ENCODE measurements around the gene ALPG. TPM values are rescaled to one million over a fixed set of nuclear protein-coding genes. Genes with fewer than 3 reads are reported as not detected.
"Not testable (repeated sequence)": the region's sequence is repeated elsewhere in the genome, so short reads cannot be mapped to it uniquely, and the experiment has no call there.

Gene ALPG
- total RNA-seq, 6 experiments from 2014 or later = not detected

DNA sequence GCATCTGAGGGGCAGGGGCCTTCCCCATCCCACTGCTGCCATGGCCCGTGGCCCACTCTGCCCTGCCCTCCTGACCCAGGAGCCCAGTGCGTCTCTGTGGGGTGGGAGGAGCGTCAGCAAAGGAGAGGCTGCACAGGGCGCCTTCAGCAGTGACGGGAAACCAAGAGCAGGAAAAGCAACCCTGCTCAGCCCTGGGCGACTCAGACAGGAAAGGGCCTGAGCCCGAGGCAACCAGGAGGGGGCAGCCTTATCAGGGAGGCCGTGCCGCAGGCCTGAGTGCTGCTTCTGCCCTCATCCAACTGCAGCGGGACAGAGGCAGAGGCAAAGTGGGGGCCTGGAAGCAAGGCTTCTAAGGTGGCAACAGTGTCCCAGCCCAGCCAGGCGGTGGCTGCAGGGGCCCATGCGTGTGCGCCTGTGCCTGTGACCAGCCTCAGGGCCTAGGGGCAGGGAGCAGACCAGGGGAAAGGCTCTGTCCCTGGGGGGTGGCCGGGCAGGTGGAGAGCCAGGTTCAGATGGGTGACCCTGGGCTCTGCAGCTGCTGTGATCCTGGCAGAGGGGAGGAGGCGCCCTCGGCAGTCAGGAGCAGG, 26.0 kb downstream of the ALPG start:
- H3K4me1 Mint-ChIP-seq (ENCODE audit: low read depth) = no peaks in the 10 kb centered on the region

DNA sequence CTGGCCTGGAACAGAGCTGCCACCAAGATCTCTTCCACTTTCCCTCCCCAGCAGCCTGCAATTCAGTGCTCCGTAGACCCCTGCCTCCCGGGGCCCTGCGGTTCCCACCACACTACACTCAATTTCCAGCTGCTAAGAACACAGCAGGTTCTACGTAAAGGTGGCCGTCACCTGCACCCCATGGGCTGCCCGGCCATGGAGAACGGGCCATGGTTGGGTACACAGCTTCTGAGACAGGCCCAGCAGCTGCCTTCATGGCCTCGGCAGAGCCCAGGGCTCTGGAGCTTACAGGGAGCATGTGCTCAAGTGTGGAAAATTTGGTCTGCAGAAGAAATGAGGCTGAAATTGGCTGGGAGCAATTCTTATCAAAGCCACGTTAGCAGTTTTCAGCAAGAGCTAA, 27.0 kb downstream of the ALPG start:
- peaks cover 34% of the 10 kb centered on the region for H3K27me3 Mint-ChIP-seq (ENCODE audit: insufficient read depth)
- not testable (repeated sequence) for H3K4me3 Mint-ChIP-seq; H3K4me1 Mint-ChIP-seq (ENCODE audit: low read depth); DNase-seq; H3K27ac Mint-ChIP-seq; H3K9me3 Mint-ChIP-seq; H3K36me3 Mint-ChIP-seq (ENCODE audit: low read depth)

More for the DNA sequence above, 26.0 kb downstream of the ALPG start:
- no peak overlapping the region for H3K4me3 Mint-ChIP-seq
- peaks cover 32% of the 10 kb centered on the region for H3K27me3 Mint-ChIP-seq (ENCODE audit: insufficient read depth)
- no peaks in the 10 kb centered on the region for H3K36me3 Mint-ChIP-seq (ENCODE audit: low read depth)
- H3K9me3 Mint-ChIP-seq = no peaks in the 10 kb centered on the region
- no peak for DNase-seq
- H3K27ac Mint-ChIP-seq = no peak overlapping the region
- TF ChIP-seq, protein P1, sequence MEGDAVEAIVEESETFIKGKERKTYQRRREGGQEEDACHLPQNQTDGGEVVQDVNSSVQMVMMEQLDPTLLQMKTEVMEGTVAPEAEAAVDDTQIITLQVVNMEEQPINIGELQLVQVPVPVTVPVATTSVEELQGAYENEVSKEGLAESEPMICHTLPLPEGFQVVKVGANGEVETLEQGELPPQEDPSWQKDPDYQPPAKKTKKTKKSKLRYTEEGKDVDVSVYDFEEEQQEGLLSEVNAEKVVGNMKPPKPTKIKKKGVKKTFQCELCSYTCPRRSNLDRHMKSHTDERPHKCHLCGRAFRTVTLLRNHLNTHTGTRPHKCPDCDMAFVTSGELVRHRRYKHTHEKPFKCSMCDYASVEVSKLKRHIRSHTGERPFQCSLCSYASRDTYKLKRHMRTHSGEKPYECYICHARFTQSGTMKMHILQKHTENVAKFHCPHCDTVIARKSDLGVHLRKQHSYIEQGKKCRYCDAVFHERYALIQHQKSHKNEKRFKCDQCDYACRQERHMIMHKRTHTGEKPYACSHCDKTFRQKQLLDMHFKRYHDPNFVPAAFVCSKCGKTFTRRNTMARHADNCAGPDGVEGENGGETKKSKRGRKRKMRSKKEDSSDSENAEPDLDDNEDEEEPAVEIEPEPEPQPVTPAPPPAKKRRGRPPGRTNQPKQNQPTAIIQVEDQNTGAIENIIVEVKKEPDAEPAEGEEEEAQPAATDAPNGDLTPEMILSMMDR (IDR thresholded peaks at IDR 0.05) = peak; percentile 53; the same call in 1 of the 2 replicates

DNA sequence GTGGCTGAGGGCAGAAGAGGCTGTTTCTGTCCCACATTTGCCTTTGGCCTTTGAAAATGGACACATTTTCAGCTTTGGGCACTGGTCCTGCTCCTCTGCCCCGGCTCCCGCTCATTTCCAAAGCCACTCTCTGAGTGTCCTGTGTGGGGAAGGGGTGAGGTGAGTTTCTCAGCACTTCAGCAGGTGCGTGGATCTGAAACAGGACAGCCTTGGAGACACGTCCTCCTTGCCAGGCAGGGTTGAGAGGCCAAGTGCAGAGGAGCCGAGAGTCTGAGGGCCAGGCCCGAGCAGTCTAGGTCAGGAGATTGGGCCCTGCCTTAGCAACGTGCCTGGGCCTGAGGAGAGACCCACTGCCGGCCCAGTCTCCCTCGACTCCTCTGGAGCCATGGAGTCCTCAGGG, 27.4 kb downstream of the ALPG start:
- TF ChIP-seq, protein P1 (IDR thresholded peaks at IDR 0.05) = no peak

DNA sequence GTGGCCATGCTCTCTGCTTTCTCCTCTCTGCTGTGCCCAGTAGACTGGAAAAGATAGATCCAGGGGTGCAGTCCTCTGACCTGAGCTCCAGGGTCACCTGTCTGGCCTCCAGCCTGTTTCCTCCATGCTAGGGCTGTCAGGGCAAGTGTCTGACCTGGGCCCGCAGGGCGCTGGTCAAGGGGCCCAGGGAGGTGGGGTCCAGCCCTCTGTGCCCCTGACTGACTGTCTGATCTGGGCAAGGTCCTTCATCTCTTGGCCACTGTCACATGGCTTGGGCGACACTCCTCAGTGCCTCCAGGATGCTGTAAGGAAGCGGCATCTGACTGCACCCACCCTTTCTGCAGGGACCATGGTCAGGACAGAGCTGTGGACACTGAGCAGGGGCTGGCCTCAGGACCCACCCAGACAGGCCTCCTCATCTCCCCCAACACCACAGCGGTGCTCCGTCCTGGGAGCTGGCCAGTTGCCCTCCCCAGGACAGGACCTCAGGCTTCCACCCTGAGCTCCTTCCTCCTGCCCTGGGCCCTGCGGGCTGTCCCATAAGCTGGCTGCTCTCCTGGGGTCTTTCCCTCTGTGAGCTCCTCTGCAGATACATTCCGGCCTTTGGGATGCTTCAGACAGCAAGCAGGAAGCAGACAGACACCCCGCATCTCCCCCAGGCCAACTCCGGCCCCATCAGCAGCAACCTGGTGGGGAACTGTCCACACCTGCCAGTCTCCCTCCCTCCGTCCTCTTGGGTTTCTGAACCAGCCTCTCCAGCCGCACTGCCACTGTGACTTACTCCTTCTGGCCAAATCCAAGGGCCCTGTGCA, 28.1 kb downstream of the ALPG start:
- TF ChIP-seq, protein P1 (IDR thresholded peaks at IDR 0.05) = no peak
- Mint-ChIP-seq H3K4me1 (ENCODE audit: low read depth) (no peaks in the 10 kb centered on the region), H3K27me3 (ENCODE audit: insufficient read depth) (peaks cover 32% of the 10 kb centered on the region), H3K27ac (no peak overlapping the region), H3K4me3 (no peak overlapping the region), H3K36me3 (ENCODE audit: low read depth) (no peaks in the 10 kb centered on the region), H3K9me3 (no peaks in the 10 kb centered on the region)
- DNase-seq = no peak

More for the DNA sequence above, 27.4 kb downstream of the ALPG start:
- no peak for DNase-seq
- Mint-ChIP-seq H3K36me3 (ENCODE audit: low read depth) (no peaks in the 10 kb centered on the region), H3K9me3 (no peaks in the 10 kb centered on the region), H3K4me1 (ENCODE audit: low read depth) (no peaks in the 10 kb centered on the region), H3K27me3 (ENCODE audit: insufficient read depth) (peaks cover 32% of the 10 kb centered on the region), H3K4me3 (no peak overlapping the region), H3K27ac (no peak overlapping the region)

DNA sequence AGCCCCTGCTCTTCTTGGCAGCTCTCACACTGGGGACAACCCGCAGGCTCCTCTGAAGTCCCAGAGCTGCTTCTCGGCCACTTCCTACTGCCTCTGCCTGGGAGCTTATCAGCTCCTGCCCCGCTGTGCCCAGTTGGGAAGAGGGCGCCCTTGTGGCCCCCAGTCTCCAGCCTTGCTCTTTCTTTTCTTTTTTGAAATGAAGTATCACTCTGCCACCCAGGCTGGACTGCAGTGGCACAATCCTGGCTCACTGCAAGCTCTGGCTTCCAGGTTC, 28.7 kb downstream of the ALPG start:
- TF ChIP-seq, protein P1 (IDR thresholded peaks at IDR 0.05) = no peak
- no peaks in the 10 kb centered on the region for H3K9me3 Mint-ChIP-seq
- no peaks in the 10 kb centered on the region for H3K36me3 Mint-ChIP-seq (ENCODE audit: low read depth)
- no peak overlapping the region for H3K4me3 Mint-ChIP-seq
- no peak overlapping the region for H3K27ac Mint-ChIP-seq
- H3K27me3 Mint-ChIP-seq (ENCODE audit: insufficient read depth) = peaks cover 33% of the 10 kb centered on the region
- H3K4me1 Mint-ChIP-seq (ENCODE audit: low read depth) = no peaks in the 10 kb centered on the region
- DNase-seq = no peak

GRCh38 chr2:232435805-232436204, 29.2 kb downstream of the ALPG start:
- H3K36me3 Mint-ChIP-seq (ENCODE audit: low read depth) = no peaks in the 10 kb centered on the region
- H3K4me3 Mint-ChIP-seq = no peak overlapping the region
- H3K4me1 Mint-ChIP-seq (ENCODE audit: low read depth) = no peaks in the 10 kb centered on the region
- H3K9me3 Mint-ChIP-seq = no peaks in the 10 kb centered on the region
- DNase-seq = no peak
- TF ChIP-seq, protein P1 (IDR thresholded peaks at IDR 0.05) = no peak
- H3K27ac Mint-ChIP-seq = no peak overlapping the region
- H3K27me3 Mint-ChIP-seq (ENCODE audit: insufficient read depth) = peaks cover 38% of the 10 kb centered on the region

Data from HFFc6 (cell line).